HG02870 (cell line): ENCODE measurements around the gene SPATA25.

Experiments
- ATAC-seq: cut with Tn5 transposase; IDR thresholded peaks from one replicate; pipeline ENCODE4 v1.9.1; 2021; ENCODE audit warnings: mild to moderate bottlenecking, moderate library complexity; ENCODE audit not compliant: unreplicated experiment

SPATA25 gene

GRCh38 chr20:45867136-45867818, 20.1 kb downstream of the SPATA25 start:
- ATAC-seq, result no peak

GRCh38 chr20:45866454-45866853, 21.0 kb downstream of the SPATA25 start:
- ATAC-seq, result no peak

GRCh38 chr20:45863543-45864470, 23.6 kb downstream of the SPATA25 start:
- ATAC-seq, result no peak

GRCh38 chr20:45861221-45862075, 26.0 kb downstream of the SPATA25 start:
- ATAC-seq, result no peak

- no peak for ATAC-seq
Observed at GRCh38 chr20:45860560-45861220, 26.7 kb downstream of the SPATA25 start.

- no peak for ATAC-seq
Observed at GRCh38 chr20:45859916-45860315, 27.5 kb downstream of the SPATA25 start.

GRCh38 chr20:45857882-45858216, 29.6 kb downstream of the SPATA25 start:
- ATAC-seq, result peak; percentile 26

- ATAC-seq, result peak; percentile 96
Observed at GRCh38 chr20:45857114-45857881, 30.1 kb downstream of the SPATA25 start, which contains the start of the genes ACOT8 and ZSWIM3. ACOT8 (minus strand) TSS chr20:45857392; CDS start chr20:45857315, 77 bp downstream. ZSWIM3 (plus strand) TSS chr20:45857614; CDS start chr20:45857826, 212 bp downstream.

- ATAC-seq, result no peak
Observed at GRCh38 chr20:45853484-45853883, 33.9 kb downstream of the SPATA25 start.

- no peak for ATAC-seq
Observed at GRCh38 chr20:45852326-45852725, 35.1 kb downstream of the SPATA25 start.

GRCh38 chr20:45851501-45851900, 35.9 kb downstream of the SPATA25 start:
- no peak for ATAC-seq

- ATAC-seq, result no peak
Observed at GRCh38 chr20:45850926-45851325, 36.5 kb downstream of the SPATA25 start.

- ATAC-seq, result no peak
Observed at GRCh38 chr20:45850238-45850637, 37.2 kb downstream of the SPATA25 start.

- no peak for ATAC-seq
Observed at GRCh38 chr20:45848969-45849582, 38.3 kb downstream of the SPATA25 start.

GRCh38 chr20:45848421-45848820, 39.0 kb downstream of the SPATA25 start:
- ATAC-seq, result no peak

GRCh38 chr20:45845452-45845851, 42.0 kb downstream of the SPATA25 start:
- ATAC-seq, result no peak

GRCh38 chr20:45843506-45843905, 43.9 kb downstream of the SPATA25 start:
- ATAC-seq, result no peak

- ATAC-seq, result peak; percentile 57
Observed at GRCh38 chr20:45842169-45842812, 45.1 kb downstream of the SPATA25 start.
